ENCODE measurements around the gene PALD1. TPM values are rescaled to one million over a fixed set of nuclear protein-coding genes. Genes with fewer than 3 reads are reported as not detected.

PALD1 gene
- total RNA-seq, 6 experiments from 2014 or later: 0.81 to 2.9 (median 1.3) TPM

GRCh38 chr10:70571236-70571635 is 92.7 kb downstream of the PALD1 start:
- DNase-seq (no peak), ATAC-seq (no peak)
- H3K4me3 ChIP-seq: no peak overlapping the region
- intact Hi-C loops (cut with DNase I): no loop called here
- H3K4me1 ChIP-seq: no peaks in the 10 kb centered on the region
- no peaks in the 10 kb centered on the region for H3K36me3 ChIP-seq
- TF ChIP-seq CTCF (IDR thresholded peaks at IDR 0.05) (no peak), POLR2A (IDR thresholded peaks at IDR 0.05) (no peak)
- no peaks in the 10 kb centered on the region for H3K9me3 ChIP-seq
- H3K27ac ChIP-seq: no peak overlapping the region
- WGBS (ENCODE audit: insufficient coverage, low coverage, low lambda C conversion rate, missing lambda C conversion rate): 100% methylated on average over 1 of the region's 4 CpGs
- H3K27me3 ChIP-seq: no peaks in the 10 kb centered on the region

GRCh38 chr10:70571636-70572439 is 93.3 kb downstream of the PALD1 start:
- Histone ChIP-seq H3K9me3 (no peaks in the 10 kb centered on the region), H3K36me3 (no peaks in the 10 kb centered on the region), H3K27me3 (no peaks in the 10 kb centered on the region), H3K4me3 (no peak overlapping the region), H3K4me1 (peaks cover 0 to 4% (median 0%) of the 10 kb centered on the region in 4 donors), H3K27ac (no peak overlapping the region)
- TF ChIP-seq POLR2A (IDR thresholded peaks at IDR 0.05) (no peak), CTCF (IDR thresholded peaks at IDR 0.05) (no peak)
- DNase-seq (peak in 1 of 3 donors; percentile 5), ATAC-seq (no peak)
- WGBS (ENCODE audit: insufficient coverage, low coverage, low lambda C conversion rate, missing lambda C conversion rate): 76% methylated on average over 5 of the region's 16 CpGs
- intact Hi-C loops (cut with DNase I): no loop called here

- DNase-seq (no peak), ATAC-seq (no peak)
- Histone ChIP-seq H3K27ac (no peak overlapping the region), H3K36me3 (no peaks in the 10 kb centered on the region), H3K4me1 (peaks cover 0 to 5% (median 0%) of the 10 kb centered on the region in 4 donors), H3K4me3 (no peak overlapping the region), H3K27me3 (no peaks in the 10 kb centered on the region), H3K9me3 (no peaks in the 10 kb centered on the region)
- intact Hi-C loops (cut with DNase I): no loop called here
- TF ChIP-seq CTCF (IDR thresholded peaks at IDR 0.05): no peak
- no peak for TF ChIP-seq POLR2A (IDR thresholded peaks at IDR 0.05)
- 67% methylated on average over 3 of the region's 11 CpGs for WGBS (ENCODE audit: insufficient coverage, low coverage, low lambda C conversion rate, missing lambda C conversion rate)
Measured at GRCh38 chr10:70573599-70574506, 95.3 kb downstream of the PALD1 start.

GRCh38 chr10:70575486-70575873 is 96.9 kb downstream of the PALD1 start:
- H3K36me3 ChIP-seq: no peaks in the 10 kb centered on the region
- no peak overlapping the region for H3K27ac ChIP-seq
- H3K9me3 ChIP-seq: no peaks in the 10 kb centered on the region
- H3K27me3 ChIP-seq: no peaks in the 10 kb centered on the region
- H3K4me3 ChIP-seq: no peak overlapping the region
- DNase-seq (peak in 1 of 3 donors; percentile 16), ATAC-seq (peak in 1 of 4 donors; percentile 8)
- peaks cover 0 to 5% (median 0%) of the 10 kb centered on the region in 4 donors for H3K4me1 ChIP-seq
- intact Hi-C loops (cut with DNase I): no loop called here
- TF ChIP-seq CTCF (IDR thresholded peaks at IDR 0.05) (no peak), POLR2A (IDR thresholded peaks at IDR 0.05) (no peak)
- WGBS (ENCODE audit: insufficient coverage, low coverage, low lambda C conversion rate, missing lambda C conversion rate): 35% methylated on average over 2 of the region's 4 CpGs

All from right lobe of liver (tissue), 6 donors.